ENCODE measurements around the gene ENAH.

DNA sequence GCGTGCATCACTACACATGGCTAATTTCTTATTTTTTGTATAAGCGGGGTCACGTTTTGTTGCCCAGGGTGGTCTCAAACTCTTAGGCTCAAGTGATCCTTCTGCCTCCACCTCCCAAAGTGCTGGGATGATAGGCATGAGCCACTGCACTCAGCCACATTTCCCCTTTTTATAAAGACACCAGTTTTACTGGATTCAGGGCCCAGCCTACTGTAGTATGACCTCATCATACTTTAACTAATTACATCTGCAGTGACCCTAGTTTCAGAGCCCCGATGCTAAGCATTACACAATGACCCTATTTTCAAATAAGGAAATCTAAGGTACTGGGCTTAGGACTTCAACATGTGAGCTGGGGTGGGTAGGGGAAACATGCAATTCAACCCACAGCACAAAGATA, 31.8 kb upstream of the ENAH start:
- TF ChIP-seq POLR2A (IDR thresholded peaks at IDR 0.05; ENCODE audit: low read length) (no peak), GATA1 (IDR thresholded peaks at IDR 0.05; ENCODE audit: low read depth, low read length) (no peak)

All from erythroblast (primary cell).